ENCODE results near the gene ABCC12. TPM values are rescaled to one million over a fixed set of nuclear protein-coding genes. Genes with fewer than 3 reads are reported as not detected.
"Not testable (repeated sequence)": the region's sequence is repeated elsewhere in the genome, so short reads cannot be mapped to it uniquely, and the experiment has no call there.

Gene ABCC12
- polyA plus RNA-seq, 1 donor (not counting 4 experiments of a cell fraction or from before 2014, with no cell fraction given), result not detected

DNA sequence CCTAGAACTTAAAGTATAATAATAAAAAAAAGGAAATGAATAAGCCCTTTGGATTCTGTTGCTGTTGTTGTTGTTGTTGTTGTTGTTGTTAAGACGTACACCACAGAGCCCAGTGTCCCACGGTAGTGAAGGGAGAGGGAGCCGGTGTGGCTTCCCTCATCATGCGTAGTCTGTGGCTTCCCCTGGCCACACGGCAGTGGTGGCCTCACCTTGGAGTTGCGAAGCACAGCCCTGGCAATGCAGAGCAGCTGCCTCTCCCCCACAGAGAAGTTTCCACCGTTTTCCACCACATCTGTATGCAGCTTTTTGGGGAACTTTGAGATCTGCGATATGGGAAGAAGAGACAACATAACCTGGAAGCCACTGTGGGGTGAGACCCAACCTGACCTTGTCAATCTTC lies 14.1 kb upstream of the ABCC12 start:
- no peak overlapping the region for H3K27ac ChIP-seq (ENCODE audit: control insufficient read depth, insufficient read depth, low read length)
- H3K9me1 ChIP-seq (ENCODE audit: control insufficient read depth, extremely low read depth, insufficient read depth, low read length), result no peaks in the 10 kb centered on the region
- no peaks in the 10 kb centered on the region for H3K9me3 ChIP-seq (ENCODE audit: control insufficient read depth, low read depth, low read length)
- no peaks in the 10 kb centered on the region for H3K36me3 ChIP-seq (ENCODE audit: control insufficient read depth in 2 of 2, extremely low read depth in 1 of 2, insufficient read depth in 2 of 2, low read length in 2 of 2)
- dilution Hi-C loops (cut with MboI; ENCODE audit: extremely low pct_ligation_motif_present, low sequenced_read_pairs), result no loop called here
- no peak overlapping the region for H2AFZ ChIP-seq (ENCODE audit: control insufficient read depth, low read length)
- no peaks in the 10 kb centered on the region for H3K27me3 ChIP-seq (ENCODE audit: control insufficient read depth, extremely low read depth, insufficient read depth, low read length)
- H4K20me1 ChIP-seq (ENCODE audit: control insufficient read depth, extremely low read depth, insufficient read depth, low read length), result no peaks in the 10 kb centered on the region
- FAIRE-seq (no peak), DNase-seq (ENCODE audit: low read depth, low spot score) (no peak)
- H3K4me2 ChIP-seq (ENCODE audit: control insufficient read depth, extremely low read depth, insufficient read depth, low read depth, low read length), result no peak overlapping the region
- H3K4me1 ChIP-seq (ENCODE audit: control insufficient read depth, extremely low read depth, insufficient read depth, low read length), result no peaks in the 10 kb centered on the region
- TF ChIP-seq, protein P1, sequence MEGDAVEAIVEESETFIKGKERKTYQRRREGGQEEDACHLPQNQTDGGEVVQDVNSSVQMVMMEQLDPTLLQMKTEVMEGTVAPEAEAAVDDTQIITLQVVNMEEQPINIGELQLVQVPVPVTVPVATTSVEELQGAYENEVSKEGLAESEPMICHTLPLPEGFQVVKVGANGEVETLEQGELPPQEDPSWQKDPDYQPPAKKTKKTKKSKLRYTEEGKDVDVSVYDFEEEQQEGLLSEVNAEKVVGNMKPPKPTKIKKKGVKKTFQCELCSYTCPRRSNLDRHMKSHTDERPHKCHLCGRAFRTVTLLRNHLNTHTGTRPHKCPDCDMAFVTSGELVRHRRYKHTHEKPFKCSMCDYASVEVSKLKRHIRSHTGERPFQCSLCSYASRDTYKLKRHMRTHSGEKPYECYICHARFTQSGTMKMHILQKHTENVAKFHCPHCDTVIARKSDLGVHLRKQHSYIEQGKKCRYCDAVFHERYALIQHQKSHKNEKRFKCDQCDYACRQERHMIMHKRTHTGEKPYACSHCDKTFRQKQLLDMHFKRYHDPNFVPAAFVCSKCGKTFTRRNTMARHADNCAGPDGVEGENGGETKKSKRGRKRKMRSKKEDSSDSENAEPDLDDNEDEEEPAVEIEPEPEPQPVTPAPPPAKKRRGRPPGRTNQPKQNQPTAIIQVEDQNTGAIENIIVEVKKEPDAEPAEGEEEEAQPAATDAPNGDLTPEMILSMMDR (optimal IDR thresholded peaks at IDR 0.05 in 1 of 3, IDR thresholded peaks at IDR 0.05 in 1 of 3, conservative IDR thresholded peaks at IDR 0.05 in 1 of 3; ENCODE audit: extremely low read depth in 1 of 3, insufficient read depth in 2 of 3, low read length in 3 of 3), result no peak
- no peak for TF ChIP-seq EZH2 (IDR thresholded peaks at IDR 0.05; ENCODE audit: low read length)
- H3K79me2 ChIP-seq (ENCODE audit: control insufficient read depth, insufficient read depth, low read length), result no peaks in the 10 kb centered on the region
- no peak overlapping the region for H3K9ac ChIP-seq (ENCODE audit: control insufficient read depth, extremely low read depth, insufficient read depth, low read length)
- H3K4me3 ChIP-seq (ENCODE audit: control insufficient read depth in 2 of 3, extremely low read depth in 1 of 3, insufficient read depth in 2 of 3, low read depth in 1 of 3, low read length in 3 of 3), result no peak overlapping the region

DNA sequence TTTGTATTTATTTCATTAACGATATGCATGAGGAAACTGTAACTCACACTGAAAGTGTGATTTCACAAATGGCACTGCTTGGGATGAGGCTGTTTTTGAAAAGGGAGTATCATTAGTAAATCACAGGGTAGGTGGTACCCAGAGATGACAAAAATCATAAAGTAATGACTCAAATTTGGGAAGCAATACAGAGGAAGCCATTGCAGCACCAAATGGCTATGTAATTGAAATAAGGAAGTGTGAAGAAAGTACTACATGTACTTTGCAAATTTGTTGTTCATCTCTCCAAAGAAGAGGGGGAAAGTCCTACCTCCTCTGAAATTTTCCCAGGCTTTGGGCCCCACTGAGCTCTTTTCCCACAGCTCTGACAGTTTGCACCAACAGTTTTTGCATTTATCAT lies 12.3 kb upstream of the ABCC12 start:
- Histone ChIP-seq H3K27me3 (ENCODE audit: control insufficient read depth, extremely low read depth, insufficient read depth, low read length) (no peaks in the 10 kb centered on the region), H3K27ac (ENCODE audit: control insufficient read depth, insufficient read depth, low read length) (no peak overlapping the region), H3K4me1 (ENCODE audit: control insufficient read depth, extremely low read depth, insufficient read depth, low read length) (no peaks in the 10 kb centered on the region), H3K36me3 (ENCODE audit: control insufficient read depth in 2 of 2, extremely low read depth in 1 of 2, insufficient read depth in 2 of 2, low read length in 2 of 2) (no peaks in the 10 kb centered on the region), H3K9ac (ENCODE audit: control insufficient read depth, extremely low read depth, insufficient read depth, low read length) (no peak overlapping the region), H3K4me3 (ENCODE audit: control insufficient read depth in 2 of 3, extremely low read depth in 1 of 3, insufficient read depth in 2 of 3, low read depth in 1 of 3, low read length in 3 of 3) (no peak overlapping the region), H3K4me2 (ENCODE audit: control insufficient read depth, extremely low read depth, insufficient read depth, low read depth, low read length) (no peak overlapping the region), H4K20me1 (ENCODE audit: control insufficient read depth, extremely low read depth, insufficient read depth, low read length) (no peaks in the 10 kb centered on the region), H2AFZ (ENCODE audit: control insufficient read depth, low read length) (no peak overlapping the region), H3K79me2 (ENCODE audit: control insufficient read depth, insufficient read depth, low read length) (no peaks in the 10 kb centered on the region), H3K9me3 (ENCODE audit: control insufficient read depth, low read depth, low read length) (no peaks in the 10 kb centered on the region), H3K9me1 (ENCODE audit: control insufficient read depth, extremely low read depth, insufficient read depth, low read length) (no peaks in the 10 kb centered on the region)
- no peak for DNase-seq (ENCODE audit: low read depth, low spot score)
- no peak for TF ChIP-seq EZH2 (IDR thresholded peaks at IDR 0.05; ENCODE audit: low read length)
- TF ChIP-seq, protein P1 (optimal IDR thresholded peaks at IDR 0.05 in 1 of 3, IDR thresholded peaks at IDR 0.05 in 1 of 3, conservative IDR thresholded peaks at IDR 0.05 in 1 of 3; ENCODE audit: extremely low read depth in 1 of 3, insufficient read depth in 2 of 3, low read length in 3 of 3), result no peak
- no peak for FAIRE-seq
- dilution Hi-C loops (cut with MboI; ENCODE audit: extremely low pct_ligation_motif_present, low sequenced_read_pairs), result no loop called here

DNA sequence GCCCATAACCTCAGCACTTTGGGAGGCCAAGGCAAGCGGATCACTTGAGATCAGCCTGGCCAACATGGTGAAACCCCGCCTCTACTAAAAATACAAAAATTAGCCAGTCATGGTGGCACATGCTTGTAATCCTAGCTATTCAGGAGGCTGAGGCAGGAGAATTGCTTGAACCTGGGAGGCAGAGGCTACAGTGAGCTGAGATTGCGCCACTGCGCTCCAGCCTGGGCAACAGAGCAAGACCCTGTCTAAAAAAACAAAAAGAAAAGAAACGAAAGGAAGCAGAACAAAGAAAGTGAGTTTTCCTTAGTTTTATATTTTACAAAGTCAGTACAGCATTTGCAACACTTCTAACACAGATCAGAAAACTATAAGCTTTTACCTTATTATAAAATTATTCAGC lies 10.8 kb upstream of the ABCC12 start:
- H3K9me3 ChIP-seq (ENCODE audit: control insufficient read depth, low read depth, low read length); H4K20me1 ChIP-seq (ENCODE audit: control insufficient read depth, extremely low read depth, insufficient read depth, low read length); DNase-seq (ENCODE audit: low read depth, low spot score); H3K27ac ChIP-seq (ENCODE audit: control insufficient read depth, insufficient read depth, low read length); H3K9ac ChIP-seq (ENCODE audit: control insufficient read depth, extremely low read depth, insufficient read depth, low read length); H3K4me1 ChIP-seq (ENCODE audit: control insufficient read depth, extremely low read depth, insufficient read depth, low read length); H3K36me3 ChIP-seq (ENCODE audit: control insufficient read depth in 2 of 2, extremely low read depth in 1 of 2, insufficient read depth in 2 of 2, low read length in 2 of 2); H3K27me3 ChIP-seq (ENCODE audit: control insufficient read depth, extremely low read depth, insufficient read depth, low read length); FAIRE-seq; H3K4me2 ChIP-seq (ENCODE audit: control insufficient read depth, extremely low read depth, insufficient read depth, low read depth, low read length); H2AFZ ChIP-seq (ENCODE audit: control insufficient read depth, low read length); H3K9me1 ChIP-seq (ENCODE audit: control insufficient read depth, extremely low read depth, insufficient read depth, low read length); H3K4me3 ChIP-seq (ENCODE audit: control insufficient read depth in 2 of 3, extremely low read depth in 1 of 3, insufficient read depth in 2 of 3, low read depth in 1 of 3, low read length in 3 of 3); H3K79me2 ChIP-seq (ENCODE audit: control insufficient read depth, insufficient read depth, low read length); dilution Hi-C loops (cut with MboI; ENCODE audit: extremely low pct_ligation_motif_present, low sequenced_read_pairs): not testable (repeated sequence)
